Nephron progenitor cell (in vitro differentiated cells): ENCODE results near the gene PIGV.

Experiments used
- DNase-seq: peaks from one replicate; pipeline ENCODE4 v3.0.0; 2021
- H3K27ac Mint-ChIP-seq: 2 replicates; pipeline ENCODE4 v1.8.0; 2021; ENCODE audit warnings: mild to moderate bottlenecking, moderate library complexity, mixed read lengths
- H3K27me3 Mint-ChIP-seq: 2 replicates; pipeline ENCODE4 v1.8.0; 2021; ENCODE audit warnings: mild to moderate bottlenecking, low read depth, mixed read lengths; ENCODE audit not compliant: poor library complexity
- H3K36me3 Mint-ChIP-seq: 2 replicates; pipeline ENCODE4 v1.8.0; 2021; ENCODE audit warnings: low read depth, mixed read lengths
- H3K4me1 Mint-ChIP-seq: 2 replicates; pipeline ENCODE4 v1.8.0; 2021; ENCODE audit warnings: mixed read lengths
- H3K4me3 Mint-ChIP-seq: 2 replicates; pipeline ENCODE4 v1.8.0; 2021; ENCODE audit warnings: mild to moderate bottlenecking, moderate library complexity, mixed read lengths
- H3K9me3 Mint-ChIP-seq: 2 replicates; pipeline ENCODE4 v1.8.0; 2021; ENCODE audit warnings: mild to moderate bottlenecking, moderate library complexity, mixed read lengths
- CTCF ChIP-seq: fragments of 200-600 bp; sonication (generic); IDR thresholded peaks from 2 replicates; pipeline ENCODE4 v1.5.0; 2021; ENCODE audit warnings: antibody characterized with exemption

PIGV gene

GRCh38 chr1:26768755-26769154 is 19.0 kb upstream of the PIGV start:
- H3K27ac Mint-ChIP-seq, result peak overlapping the region; percentile 71
- no peak overlapping the region for H3K4me3 Mint-ChIP-seq
- peaks cover 16% of the 10 kb centered on the region for H3K4me1 Mint-ChIP-seq
- H3K36me3 Mint-ChIP-seq, result peaks cover 94% of the 10 kb centered on the region
- no peak for DNase-seq
- no peaks in the 10 kb centered on the region for H3K9me3 Mint-ChIP-seq
- no peak for TF ChIP-seq CTCF
- H3K27me3 Mint-ChIP-seq, result no peaks in the 10 kb centered on the region

GRCh38 chr1:26771285-26771642 is 16.5 kb upstream of the PIGV start:
- TF ChIP-seq CTCF, result no peak
- no peaks in the 10 kb centered on the region for H3K27me3 Mint-ChIP-seq
- H3K27ac Mint-ChIP-seq, result peak overlapping the region; percentile 88
- no peak overlapping the region for H3K4me3 Mint-ChIP-seq
- no peaks in the 10 kb centered on the region for H3K9me3 Mint-ChIP-seq
- no peak for DNase-seq
- H3K36me3 Mint-ChIP-seq, result peaks cover 99% of the 10 kb centered on the region
- H3K4me1 Mint-ChIP-seq, result peaks cover 16% of the 10 kb centered on the region

GRCh38 chr1:26771643-26772321 is 16.0 kb upstream of the PIGV start:
- Mint-ChIP-seq H3K27ac (peak overlapping the region; percentile 88), H3K4me3 (no peak overlapping the region), H3K9me3 (no peaks in the 10 kb centered on the region), H3K36me3 (peaks cover 99% of the 10 kb centered on the region), H3K27me3 (no peaks in the 10 kb centered on the region), H3K4me1 (peaks cover 16% of the 10 kb centered on the region)
- DNase-seq, result no peak
- TF ChIP-seq CTCF, result no peak

- Mint-ChIP-seq H3K27ac (peak overlapping the region; percentile 97), H3K27me3 (no peaks in the 10 kb centered on the region), H3K9me3 (no peaks in the 10 kb centered on the region), H3K4me1 (peaks cover 16% of the 10 kb centered on the region), H3K4me3 (no peak overlapping the region), H3K36me3 (peaks cover 93% of the 10 kb centered on the region)
- no peak for TF ChIP-seq CTCF
- DNase-seq, result no peak
Observed at GRCh38 chr1:26772687-26773086, 15.1 kb upstream of the PIGV start.

GRCh38 chr1:26774462-26774861 is 13.3 kb upstream of the PIGV start:
- Mint-ChIP-seq H3K4me3 (no peak overlapping the region), H3K27me3 (no peaks in the 10 kb centered on the region), H3K9me3 (no peaks in the 10 kb centered on the region), H3K36me3 (peaks cover 92% of the 10 kb centered on the region), H3K4me1 (peaks cover 15% of the 10 kb centered on the region), H3K27ac (peak overlapping the region; percentile 22)
- TF ChIP-seq CTCF, result no peak
- no peak for DNase-seq

- no peak for DNase-seq
- no peak for TF ChIP-seq CTCF
- H3K27me3 Mint-ChIP-seq, result no peaks in the 10 kb centered on the region
- no peak overlapping the region for H3K27ac Mint-ChIP-seq
- no peak overlapping the region for H3K4me3 Mint-ChIP-seq
- H3K36me3 Mint-ChIP-seq, result peaks cover 89% of the 10 kb centered on the region
- H3K9me3 Mint-ChIP-seq, result no peaks in the 10 kb centered on the region
- peaks cover 11% of the 10 kb centered on the region for H3K4me1 Mint-ChIP-seq
Observed at GRCh38 chr1:26775666-26776065, 12.1 kb upstream of the PIGV start.
